Stimulated activated CD4-positive, alpha-beta T cell treated with anti-CD3 and anti-CD28 coated beads, Interleukin-2, amount 100 ng/mL, for 4 hours (primary cell): ENCODE data around the gene SLC34A2.

Experiments used
- DNase-seq: peaks from one replicate; pipeline ENCODE4 v3.0.0-alpha.2; 2020; ENCODE audit warnings: low read depth

SLC34A2 gene

DNA sequence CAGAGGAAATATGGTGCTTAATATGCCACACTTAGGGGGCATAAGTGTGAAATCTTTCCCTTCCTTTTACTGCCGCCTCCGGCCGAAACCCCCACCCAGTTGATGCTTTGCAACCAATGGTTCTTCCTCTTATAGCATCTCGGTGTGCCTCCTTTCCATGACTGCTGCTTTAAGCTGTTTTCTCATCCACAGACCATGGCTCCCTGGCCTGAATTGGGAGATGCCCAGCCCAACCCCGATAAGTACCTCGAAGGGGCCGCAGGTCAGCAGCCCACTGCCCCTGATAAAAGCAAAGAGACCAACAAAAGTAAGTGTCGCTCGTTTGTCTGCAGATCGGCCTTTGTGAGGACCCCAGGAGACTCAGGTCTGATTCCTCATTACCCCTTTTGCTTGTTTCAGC lies 6.7 kb downstream of the SLC34A2 start:
- DNase-seq: no peak

DNA sequence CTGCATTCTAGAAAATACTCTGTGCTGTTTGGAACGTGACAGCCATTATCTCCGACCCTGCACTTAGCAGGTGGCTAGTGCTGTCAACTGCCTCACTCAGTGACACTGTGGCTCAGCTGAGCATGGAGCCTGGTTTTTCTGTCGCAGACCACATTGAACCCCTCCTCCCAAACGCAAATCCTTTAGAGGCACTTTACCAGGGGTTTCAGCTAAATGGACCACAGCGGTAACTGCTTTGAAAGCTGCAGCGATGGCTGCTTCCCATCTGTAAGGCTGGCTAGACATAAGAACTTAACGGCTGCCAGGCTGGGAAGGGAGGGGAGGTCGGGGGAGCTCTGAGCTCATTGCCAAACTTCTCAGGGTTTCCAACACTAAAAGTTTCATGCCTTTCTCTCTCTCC lies 8.1 kb downstream of the SLC34A2 start:
- no peak for DNase-seq

DNA sequence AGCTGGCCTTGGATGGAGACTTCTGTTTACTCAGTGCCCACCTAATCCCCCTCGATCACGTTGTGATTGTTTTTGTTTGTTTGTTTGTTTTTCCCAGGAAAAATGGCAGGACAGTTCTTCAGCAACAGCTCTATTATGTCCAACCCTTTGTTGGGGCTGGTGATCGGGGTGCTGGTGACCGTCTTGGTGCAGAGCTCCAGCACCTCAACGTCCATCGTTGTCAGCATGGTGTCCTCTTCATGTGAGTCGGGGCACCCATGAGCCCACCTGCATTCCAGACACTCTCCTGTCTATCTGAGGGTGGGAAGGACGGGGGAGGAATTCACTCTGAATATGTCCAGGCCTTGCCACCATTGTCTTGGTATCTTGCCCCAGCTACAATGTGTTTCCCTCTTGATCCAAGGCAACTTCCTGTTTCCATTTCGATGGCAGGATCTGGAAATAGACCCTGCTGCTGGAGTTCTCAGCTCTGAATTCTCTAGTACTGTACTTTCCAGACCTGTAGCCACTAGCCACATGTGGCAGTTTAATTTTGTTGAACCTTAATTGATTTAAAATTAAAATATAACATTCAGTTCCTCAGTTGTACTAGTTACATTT lies 10.5 kb downstream of the SLC34A2 start:
- DNase-seq: no peak

DNA sequence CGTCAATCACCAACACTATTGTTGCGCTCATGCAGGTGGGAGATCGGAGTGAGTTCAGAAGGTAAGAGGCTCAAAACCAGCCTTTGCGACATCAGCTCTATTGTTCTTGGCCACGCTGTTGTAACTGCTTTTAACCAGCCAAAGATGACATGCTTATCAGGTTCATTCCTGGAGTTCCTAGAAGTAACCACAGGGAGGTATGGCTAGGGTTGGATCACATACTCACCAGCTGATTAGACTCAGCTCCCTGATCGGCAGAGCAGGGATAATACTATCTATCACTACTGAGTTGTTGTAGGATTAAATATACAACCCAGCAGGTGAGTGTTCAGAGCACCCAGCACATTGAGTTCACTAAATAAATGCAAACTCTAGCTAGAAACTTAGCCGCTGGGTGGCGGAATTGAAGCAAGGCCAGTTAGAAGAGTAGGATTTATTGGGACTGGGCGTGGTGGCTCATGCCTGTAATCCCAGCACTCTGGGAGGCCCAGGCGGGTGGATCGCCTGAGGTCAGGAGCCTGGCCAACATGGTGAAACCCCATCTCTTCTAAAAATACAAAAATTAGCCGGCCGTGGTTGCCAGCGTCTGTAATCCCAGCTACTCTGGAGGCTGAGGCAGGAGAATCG lies 12.4 kb downstream of the SLC34A2 start:
- no peak for DNase-seq

DNA sequence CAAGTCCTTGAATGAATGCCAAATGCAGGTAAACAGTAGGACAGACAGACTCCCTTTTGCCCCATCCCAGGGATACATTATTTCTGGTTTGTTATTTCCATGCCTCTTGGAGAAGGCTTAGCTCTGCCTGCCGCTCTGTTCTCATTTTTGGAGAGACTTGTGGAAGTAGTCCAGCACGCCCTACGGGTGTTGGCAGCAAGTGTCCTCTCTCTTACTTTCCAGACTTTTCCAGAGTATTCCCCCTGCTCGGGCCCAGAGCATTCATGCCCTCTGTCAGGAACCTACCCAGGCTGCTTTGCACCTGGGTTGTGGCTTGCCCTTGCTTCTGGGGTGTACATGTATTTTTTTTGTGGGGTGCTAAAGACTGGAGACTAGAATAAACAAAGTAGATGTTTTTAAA lies 15.3 kb downstream of the SLC34A2 start:
- no peak for DNase-seq

DNA sequence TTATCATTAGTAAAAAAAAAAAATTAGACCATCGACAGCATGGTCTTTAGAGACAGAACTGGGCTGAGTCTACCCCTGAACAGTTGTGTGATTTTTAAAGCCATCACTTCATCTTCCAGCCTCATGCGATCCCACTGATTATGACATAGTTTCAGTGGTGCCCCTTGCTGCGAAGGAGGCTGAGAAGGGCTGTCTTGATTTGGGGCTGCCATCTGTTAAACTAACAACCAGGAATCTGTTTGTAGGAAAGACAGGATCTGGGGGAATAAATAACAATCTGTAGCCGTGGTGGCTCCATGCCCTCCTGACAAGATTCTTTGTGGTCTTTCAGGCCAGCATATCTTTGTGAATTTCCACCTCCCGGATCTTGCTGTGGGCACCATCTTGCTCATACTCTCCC lies 17.1 kb downstream of the SLC34A2 start:
- no peak for DNase-seq

DNA sequence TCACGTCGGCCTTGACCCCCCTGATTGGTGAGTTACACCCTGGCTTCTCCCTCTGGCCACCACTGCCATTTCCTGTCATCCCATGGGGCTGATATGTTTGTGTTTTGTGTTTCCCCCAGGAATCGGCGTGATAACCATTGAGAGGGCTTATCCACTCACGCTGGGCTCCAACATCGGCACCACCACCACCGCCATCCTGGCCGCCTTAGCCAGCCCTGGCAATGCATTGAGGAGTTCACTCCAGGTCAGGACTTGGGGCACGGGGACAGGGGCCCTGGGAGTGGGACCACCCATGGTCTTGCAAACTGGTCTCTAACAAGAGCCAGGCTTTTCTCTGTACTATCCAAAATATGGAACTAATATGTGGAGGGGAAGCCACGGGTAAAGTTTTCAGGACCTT lies 18.7 kb downstream of the SLC34A2 start:
- no peak for DNase-seq

DNA sequence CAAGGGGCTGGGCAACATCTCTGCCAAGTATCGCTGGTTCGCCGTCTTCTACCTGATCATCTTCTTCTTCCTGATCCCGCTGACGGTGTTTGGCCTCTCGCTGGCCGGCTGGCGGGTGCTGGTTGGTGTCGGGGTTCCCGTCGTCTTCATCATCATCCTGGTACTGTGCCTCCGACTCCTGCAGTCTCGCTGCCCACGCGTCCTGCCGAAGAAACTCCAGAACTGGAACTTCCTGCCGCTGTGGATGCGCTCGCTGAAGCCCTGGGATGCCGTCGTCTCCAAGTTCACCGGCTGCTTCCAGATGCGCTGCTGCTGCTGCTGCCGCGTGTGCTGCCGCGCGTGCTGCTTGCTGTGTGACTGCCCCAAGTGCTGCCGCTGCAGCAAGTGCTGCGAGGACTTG lies 20.6 kb downstream of the SLC34A2 start:
- no peak for DNase-seq

DNA sequence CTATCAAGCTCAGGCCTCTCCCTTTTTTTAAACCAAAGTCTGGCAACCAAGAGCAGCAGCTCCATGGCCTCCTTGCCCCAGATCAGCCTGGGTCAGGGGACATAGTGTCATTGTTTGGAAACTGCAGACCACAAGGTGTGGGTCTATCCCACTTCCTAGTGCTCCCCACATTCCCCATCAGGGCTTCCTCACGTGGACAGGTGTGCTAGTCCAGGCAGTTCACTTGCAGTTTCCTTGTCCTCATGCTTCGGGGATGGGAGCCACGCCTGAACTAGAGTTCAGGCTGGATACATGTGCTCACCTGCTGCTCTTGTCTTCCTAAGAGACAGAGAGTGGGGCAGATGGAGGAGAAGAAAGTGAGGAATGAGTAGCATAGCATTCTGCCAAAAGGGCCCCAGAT lies 21.5 kb downstream of the SLC34A2 start:
- no peak for DNase-seq

DNA sequence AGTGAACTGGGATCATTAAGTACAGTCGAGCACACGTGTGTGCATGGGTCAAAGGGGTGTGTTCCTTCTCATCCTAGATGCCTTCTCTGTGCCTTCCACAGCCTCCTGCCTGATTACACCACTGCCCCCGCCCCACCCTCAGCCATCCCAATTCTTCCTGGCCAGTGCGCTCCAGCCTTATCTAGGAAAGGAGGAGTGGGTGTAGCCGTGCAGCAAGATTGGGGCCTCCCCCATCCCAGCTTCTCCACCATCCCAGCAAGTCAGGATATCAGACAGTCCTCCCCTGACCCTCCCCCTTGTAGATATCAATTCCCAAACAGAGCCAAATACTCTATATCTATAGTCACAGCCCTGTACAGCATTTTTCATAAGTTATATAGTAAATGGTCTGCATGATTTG lies 22.3 kb downstream of the SLC34A2 start:
- no peak for DNase-seq

DNA sequence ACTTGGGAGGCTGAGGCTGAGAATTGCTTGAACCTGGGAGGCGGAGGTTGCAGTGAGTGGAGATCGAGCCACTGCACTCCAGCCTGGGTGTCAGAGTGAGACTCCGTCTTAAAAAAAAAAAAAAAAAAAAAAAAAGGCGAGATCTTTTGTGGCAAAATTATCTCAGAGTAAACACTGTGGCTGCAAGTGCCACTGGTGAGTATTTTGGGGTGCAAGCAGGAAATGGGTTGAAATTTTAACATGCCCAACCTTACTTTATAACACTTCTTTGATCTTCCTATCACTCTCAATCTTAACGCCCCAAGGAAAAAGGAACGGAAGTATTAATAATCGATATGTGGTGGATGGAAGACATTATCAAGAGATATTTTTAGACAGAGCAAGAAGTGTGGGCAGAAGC lies 32.1 kb downstream of the SLC34A2 start:
- no peak for DNase-seq

DNA sequence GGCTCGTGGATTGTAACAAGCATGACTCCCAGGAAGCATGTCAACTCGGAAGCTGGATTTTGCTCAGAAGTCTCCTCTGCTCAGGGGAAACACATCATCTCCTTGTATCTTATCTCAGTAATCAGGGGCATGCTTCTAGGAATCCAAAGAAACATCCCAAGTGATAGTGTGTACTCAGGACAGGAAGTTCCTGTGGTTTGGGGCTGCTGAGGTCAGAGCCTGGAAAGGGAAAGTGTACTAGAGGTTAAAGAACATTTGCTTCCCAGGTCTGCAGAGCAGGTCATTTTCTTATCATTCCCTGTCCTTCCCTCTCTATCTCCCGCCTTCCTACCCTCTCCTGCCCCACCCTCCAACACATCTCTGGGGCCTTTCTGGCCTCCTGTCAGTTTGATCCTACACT lies 38.8 kb downstream of the SLC34A2 start:
- no peak for DNase-seq

DNA sequence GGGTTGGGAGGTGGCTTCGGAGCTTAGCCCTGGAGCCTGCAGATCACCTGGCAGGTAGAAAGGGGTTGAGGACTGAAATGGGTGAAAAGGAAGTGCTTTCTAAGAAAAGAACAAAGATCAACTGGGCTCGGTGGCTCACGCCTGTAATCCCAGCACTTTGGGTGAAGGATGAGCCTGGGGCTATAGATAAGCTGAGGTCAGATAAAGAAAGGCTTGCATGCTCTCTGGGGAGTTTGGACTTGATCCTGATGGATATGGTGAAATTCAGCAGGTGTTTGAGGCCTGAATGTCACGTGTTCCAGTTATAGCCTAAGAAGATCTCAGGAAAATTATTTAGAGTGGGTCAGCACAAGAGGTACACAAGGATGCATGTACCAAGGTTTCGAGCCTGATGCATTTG lies 40.8 kb downstream of the SLC34A2 start:
- DNase-seq: no peak

DNA sequence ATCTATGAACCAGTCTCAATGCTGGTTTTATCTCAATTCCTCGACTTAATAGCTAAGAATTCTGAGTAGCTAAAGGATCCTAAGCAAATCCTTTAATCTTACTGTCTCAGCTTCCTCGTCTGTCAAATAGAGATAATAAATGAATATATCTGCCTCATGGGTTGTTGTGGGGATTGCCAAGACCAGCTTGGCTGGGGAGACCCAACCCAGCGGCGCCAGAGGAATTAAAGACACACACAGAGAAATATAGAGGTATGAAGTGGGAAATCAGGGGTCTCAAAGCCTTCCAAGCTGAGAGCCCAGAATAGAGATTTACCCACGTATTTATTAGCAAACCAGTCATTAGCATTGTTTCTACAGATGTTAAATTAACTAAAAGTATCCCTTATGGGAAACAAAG lies 41.9 kb downstream of the SLC34A2 start:
- no peak for DNase-seq

DNA sequence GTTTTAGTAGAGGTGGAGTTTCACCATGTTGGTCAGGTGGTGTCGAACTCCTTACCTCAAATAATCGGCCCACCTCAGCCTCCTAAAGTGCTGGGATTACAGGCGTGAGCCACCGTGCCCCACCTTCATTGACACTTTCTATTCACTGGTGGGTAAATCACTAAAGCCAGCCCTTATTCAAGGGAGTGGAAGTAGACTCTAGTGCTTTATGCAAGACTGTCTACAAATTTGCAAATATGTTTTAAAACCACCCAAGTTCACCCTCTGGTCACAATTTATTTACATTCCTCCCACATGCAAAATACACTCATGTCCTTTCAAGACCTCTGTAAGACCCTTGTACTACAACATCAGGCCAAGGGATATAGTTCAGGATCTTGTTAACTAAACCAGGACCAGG lies 45.0 kb downstream of the SLC34A2 start:
- DNase-seq: no peak

DNA sequence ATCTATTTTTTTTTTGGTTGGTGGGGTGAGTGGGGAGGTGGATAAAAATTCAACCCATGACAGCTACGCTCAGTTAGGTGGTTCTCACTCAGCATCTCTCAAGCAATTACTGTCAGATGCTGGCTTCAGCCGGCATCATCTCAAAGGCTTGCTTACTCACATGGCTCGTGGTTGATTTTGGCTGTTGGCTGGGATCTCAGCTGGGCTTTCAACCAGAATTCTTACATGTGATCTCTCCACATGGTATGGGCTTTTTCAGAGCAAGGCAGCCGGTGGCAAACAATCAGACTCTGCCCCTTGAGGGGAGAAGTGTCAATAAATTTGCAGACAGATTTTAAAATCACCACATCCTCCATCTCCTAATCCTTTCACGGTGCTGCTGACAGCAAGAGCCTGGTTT lies 47.2 kb downstream of the SLC34A2 start:
- no peak for DNase-seq

DNA sequence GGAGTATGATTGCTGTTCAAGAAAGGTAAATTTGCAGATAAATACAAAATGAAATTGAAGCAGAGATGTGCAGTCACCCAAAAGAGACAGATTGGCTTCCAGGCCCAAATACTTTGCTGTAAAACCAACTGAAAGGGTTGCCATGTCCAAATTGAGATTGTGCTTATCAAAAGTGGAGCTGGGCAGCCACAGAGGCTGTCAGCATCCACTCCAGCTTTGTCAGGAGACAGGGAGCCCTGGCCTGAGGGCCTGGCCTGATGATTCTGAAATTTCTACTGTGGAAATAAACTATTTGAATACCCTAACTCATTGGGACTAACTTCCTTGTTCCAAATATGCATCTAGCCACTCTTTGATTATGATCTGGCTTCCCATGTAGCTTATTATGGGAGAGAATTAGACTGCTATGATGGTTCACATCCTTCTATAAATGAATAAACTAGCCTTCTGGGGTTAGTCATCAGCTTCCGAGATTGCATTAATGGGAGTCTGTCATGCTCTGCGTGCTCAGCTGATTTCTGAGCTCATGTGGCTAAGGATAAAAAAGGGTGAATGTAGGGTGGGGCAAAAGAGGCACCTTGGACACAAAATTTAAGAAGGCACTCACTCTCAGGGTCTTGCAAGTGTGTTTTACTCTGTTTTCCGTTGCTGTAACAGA lies 48.2 kb downstream of the SLC34A2 start:
- no peak for DNase-seq

DNA sequence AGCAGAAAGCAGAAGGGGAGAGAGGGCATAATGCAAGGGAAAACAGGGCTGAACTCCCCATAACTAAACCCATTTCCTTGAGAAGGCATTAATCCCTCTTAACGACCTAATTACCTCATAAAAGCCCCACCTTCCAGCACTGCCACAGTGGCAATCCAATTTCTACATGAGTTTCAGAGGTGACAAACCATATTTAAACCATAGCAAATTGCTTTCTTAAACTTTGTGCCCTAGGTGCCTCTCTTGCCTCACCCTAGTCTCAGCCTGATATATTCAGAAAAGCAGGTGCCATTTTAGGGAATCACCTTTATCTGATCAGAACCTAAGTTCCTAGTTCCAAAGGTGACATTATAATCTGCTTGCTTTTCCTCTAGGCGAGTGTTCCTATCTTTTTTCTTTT lies 48.9 kb downstream of the SLC34A2 start:
- DNase-seq: no peak

DNA sequence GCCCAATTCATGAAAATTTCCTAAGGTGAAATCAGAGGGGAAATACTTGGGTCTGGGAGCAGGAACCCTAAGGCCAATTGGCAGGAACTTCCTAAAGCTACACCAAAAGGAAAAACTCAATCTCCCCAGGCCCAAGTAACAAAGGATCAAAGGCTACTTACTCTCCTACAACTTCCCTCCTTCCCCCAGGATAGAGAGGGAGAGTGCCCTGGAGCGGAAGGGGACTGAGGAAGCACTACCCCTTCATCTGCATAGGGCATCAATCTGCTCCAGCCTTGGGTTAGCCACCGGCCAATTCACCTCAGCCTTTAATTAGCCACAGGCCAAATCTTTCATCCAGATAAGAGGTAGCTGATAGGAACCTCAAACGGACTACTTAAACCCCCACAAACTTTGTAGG lies 55.0 kb downstream of the SLC34A2 start:
- no peak for DNase-seq

DNA sequence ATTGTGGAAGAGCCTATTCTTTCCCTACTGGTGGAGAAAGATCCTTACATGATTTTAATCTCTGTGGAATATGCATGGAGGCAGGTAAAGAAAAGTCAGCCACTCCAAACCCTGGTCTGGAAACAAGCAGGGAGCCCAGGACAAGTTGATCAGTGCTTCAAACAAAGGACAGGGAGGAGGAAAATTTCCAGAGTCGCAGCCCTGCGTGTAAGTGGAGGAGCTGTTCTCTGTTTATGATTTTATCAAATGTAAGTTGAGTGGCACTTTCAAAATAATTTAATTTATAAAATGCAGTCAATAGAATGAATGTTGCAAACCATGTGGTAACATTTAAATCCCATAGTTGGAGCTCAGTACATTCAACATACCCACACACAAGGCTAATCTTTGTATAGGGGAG lies 57.0 kb downstream of the SLC34A2 start:
- DNase-seq: no peak

DNA sequence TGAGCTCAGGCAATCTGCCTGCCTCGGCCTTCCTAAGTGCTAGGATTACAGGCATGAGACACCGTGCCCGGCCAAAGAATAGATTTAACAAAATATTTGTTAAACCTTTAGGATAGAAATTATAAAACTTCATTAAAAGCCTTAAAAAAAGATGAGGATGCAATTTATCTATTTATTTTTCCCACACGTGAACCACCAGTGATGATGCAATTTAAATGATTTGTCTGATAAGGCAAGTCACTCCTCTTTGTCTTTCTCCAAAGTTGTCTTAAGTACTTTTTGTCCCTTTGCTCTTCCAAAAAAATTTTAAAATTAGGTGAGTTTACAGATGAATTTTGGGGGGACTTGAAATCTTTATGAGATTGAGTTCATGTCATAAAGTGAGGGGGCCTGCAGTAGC lies 58.2 kb downstream of the SLC34A2 start:
- no peak for DNase-seq

DNA sequence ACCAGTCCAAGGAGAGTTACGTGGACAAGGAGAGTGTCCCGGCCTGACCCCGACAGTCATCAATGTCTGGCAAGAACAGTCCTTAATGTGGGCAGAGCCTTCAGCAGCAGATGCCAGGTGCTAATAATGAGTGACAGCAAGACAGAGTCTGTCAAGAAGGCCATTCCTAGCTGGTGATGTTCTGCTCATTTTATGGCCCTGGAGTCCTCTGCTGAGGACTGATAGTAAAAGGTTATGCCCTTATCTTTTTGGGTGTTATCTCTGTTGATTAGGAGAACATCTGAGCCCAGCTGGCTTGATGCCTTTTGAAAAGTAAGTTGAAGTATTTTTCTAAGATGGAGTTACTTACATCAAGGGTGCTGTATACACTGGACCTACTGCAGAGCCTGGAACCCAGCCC lies 67.3 kb downstream of the SLC34A2 start:
- DNase-seq: no peak

DNA sequence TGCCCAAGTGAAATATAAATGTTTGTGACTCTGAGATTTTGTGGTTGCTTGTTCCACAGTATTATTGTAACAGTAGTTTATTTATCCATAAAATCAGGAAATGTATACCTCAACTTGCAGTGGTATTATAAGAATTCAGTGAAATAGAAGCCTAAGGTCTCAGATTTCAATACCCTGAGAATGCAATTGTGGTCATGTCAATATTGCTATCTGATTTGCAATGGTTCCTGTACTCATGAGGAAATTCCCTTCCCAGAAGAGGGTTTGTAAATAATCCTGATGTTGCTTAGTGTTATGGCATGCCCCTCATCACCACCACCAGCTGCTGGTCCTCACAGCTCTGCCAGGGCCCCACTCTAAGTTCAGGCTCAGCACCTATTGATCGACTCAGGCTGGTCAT lies 67.8 kb downstream of the SLC34A2 start:
- DNase-seq: no peak

DNA sequence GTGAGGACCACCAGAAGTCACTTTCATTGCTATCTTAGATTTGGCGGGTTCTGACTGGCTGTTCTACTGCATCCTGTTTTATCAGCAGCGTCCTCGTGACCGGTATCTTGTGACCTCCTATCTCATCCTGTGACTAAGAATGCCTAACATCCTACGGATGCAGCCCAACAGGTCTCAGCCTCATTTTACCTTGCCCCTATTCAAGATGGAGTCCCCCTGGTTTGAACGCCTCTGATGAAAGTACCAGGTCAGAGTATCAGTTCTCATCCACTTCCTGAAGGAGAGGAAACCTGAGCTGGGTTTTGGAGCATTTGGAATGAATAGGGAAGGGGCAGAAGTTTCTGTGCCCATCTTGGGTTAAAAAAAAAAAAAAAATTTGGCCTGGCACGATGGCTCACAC lies 70.2 kb downstream of the SLC34A2 start:
- DNase-seq: no peak
